NCI-H2081 treated with DMSO at 0.1 percent for 48 hours (cell line): ENCODE measurements around the gene NEO1.

Experiments used
- DNase-seq: peaks from one replicate; lab custom pipeline; 2025; lab: John Stamatoyannopoulos, UW

Gene NEO1, protein sequence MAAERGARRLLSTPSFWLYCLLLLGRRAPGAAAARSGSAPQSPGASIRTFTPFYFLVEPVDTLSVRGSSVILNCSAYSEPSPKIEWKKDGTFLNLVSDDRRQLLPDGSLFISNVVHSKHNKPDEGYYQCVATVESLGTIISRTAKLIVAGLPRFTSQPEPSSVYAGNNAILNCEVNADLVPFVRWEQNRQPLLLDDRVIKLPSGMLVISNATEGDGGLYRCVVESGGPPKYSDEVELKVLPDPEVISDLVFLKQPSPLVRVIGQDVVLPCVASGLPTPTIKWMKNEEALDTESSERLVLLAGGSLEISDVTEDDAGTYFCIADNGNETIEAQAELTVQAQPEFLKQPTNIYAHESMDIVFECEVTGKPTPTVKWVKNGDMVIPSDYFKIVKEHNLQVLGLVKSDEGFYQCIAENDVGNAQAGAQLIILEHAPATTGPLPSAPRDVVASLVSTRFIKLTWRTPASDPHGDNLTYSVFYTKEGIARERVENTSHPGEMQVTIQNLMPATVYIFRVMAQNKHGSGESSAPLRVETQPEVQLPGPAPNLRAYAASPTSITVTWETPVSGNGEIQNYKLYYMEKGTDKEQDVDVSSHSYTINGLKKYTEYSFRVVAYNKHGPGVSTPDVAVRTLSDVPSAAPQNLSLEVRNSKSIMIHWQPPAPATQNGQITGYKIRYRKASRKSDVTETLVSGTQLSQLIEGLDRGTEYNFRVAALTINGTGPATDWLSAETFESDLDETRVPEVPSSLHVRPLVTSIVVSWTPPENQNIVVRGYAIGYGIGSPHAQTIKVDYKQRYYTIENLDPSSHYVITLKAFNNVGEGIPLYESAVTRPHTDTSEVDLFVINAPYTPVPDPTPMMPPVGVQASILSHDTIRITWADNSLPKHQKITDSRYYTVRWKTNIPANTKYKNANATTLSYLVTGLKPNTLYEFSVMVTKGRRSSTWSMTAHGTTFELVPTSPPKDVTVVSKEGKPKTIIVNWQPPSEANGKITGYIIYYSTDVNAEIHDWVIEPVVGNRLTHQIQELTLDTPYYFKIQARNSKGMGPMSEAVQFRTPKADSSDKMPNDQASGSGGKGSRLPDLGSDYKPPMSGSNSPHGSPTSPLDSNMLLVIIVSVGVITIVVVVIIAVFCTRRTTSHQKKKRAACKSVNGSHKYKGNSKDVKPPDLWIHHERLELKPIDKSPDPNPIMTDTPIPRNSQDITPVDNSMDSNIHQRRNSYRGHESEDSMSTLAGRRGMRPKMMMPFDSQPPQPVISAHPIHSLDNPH (N-terminal part only)

DNA sequence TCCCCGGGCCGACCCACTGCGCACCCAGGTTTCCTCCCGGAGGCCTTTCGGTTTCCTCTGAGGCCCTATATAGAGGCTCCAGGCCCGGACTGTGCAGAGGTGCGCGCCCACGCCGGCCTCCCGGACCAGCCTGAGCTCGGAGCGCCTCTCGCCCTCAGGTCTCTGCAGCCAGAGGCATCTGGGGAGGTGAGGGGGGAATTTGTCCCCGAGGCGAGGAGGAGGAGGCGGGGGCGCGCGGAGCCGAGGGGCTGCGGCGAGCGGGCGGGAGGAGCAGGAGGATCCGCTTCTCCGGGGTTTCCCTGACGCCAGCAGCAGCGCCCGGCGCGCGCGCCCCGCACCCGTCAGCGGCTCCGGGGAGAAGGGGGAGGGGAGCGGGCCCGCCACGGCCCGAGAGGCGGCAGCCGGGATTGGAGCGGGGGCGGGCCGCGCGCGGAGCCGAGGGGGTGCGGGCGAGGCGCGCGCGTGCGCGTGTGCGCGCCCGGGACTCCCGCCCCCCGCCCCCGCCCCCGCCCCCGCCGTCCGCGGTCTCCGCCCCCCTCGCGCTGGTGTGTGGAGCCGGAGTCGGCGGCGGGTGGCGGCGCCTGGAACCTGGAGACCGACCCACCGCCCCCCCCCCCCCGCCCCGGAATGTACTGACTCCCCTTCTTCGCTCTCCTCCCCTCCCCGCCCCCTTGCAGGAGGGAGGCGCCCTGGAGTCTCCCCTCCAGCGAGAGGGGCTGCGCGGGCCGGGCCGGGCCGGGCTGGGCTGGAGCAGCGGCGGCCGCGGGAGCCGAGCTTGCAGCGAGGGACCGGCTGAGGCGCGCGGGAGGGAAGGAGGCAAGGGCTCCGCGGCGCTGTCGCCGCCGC lies at the start of gene NEO1:
Gene NEO1 (plus strand): TSS at position 657 of the 846 bp plus-strand sequence. CDS start 213 bp downstream, outside the sequence.
- DNase-seq: peak; percentile 23

DNA sequence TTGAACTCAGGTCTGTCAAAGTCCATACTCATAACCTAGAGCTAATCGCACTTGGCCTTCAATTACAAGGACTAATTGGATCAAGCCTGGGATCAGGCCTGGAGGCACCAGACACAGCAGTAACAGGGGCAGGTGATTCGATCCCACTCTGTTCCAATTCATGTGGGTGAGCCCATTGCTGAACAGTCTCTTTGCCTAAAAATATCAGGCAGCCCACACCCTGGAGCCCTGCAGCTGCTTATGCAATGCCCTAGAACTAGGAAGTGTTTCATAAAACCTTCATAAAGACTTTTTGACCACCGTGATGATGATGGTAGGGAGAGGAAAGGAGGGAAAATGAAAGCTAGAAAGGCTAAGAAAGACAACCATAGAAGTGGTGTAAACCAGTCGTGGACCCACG lies 47.8 kb upstream of the NEO1 start:
- DNase-seq: no peak

- DNase-seq: no peak
These were observed 47.2 kb upstream of the NEO1 start for GRCh38 chr15:73005032-73005431.

- no peak for DNase-seq
These were observed 46.8 kb upstream of the NEO1 start for GRCh38 chr15:73005446-73005845.

DNA sequence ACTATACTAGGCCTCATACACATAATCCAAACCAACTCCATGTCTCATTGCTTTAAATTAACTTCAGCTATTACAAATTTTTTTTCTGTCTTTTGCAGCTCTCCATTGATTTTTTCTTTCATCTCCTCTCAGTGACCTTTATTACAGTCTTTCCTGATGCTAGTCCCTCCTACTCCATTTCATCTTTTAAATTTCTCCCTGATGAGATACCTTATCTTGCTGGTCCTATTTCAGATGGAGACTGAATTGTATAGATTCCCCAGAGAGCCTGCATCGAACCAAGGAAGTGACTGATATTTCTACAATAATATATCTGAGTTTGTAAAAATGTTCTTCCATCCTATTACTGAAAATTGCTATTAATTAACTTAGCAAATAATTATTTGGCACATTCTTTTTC lies 45.7 kb upstream of the NEO1 start:
- DNase-seq: no peak

DNA sequence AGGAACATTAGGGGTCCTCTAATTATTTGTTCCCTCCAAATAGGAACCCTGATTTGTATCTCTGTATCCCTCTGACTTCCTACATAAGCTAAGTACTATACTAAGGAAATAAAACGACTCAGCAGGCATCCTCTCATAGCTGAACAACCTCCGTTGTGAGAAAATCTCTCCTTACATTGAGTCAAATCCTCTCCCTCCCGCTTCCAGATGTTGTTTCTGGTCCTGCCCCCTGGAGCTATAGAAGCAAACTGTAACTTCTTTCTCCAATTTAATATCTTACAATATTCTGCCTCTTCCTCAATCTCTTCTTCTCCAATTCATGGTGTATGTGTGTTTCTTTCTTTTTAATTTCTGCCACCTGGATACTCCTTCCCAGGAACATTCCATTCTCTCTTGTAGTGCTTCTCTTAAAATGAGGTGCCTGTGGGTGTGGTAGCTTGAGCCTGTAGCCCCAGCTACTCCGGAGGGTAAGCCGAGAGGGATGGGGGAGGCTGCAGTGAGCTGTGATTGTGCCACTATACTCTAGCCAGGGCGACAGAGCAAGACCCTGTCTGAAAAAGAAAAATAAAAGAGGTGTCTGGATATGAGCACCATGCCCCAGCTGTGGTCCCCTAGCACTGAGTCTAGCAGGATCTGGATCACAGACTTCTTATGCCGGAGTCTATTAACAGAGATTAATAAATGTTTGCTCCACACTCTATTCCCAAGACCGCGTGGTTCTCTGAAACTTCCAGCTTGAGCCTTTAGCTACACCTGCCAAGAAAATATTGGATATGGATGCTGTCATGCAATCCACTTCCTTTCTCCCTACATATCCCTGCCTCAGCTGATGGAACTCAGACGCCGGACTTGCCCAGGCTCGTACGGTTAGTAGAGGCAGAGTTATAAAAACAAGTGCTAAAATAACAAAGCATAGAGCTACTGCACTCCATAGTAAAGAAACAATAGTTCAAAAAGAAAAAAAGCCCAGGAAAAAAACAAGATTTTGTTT lies 42.9 kb upstream of the NEO1 start:
- no peak for DNase-seq

DNA sequence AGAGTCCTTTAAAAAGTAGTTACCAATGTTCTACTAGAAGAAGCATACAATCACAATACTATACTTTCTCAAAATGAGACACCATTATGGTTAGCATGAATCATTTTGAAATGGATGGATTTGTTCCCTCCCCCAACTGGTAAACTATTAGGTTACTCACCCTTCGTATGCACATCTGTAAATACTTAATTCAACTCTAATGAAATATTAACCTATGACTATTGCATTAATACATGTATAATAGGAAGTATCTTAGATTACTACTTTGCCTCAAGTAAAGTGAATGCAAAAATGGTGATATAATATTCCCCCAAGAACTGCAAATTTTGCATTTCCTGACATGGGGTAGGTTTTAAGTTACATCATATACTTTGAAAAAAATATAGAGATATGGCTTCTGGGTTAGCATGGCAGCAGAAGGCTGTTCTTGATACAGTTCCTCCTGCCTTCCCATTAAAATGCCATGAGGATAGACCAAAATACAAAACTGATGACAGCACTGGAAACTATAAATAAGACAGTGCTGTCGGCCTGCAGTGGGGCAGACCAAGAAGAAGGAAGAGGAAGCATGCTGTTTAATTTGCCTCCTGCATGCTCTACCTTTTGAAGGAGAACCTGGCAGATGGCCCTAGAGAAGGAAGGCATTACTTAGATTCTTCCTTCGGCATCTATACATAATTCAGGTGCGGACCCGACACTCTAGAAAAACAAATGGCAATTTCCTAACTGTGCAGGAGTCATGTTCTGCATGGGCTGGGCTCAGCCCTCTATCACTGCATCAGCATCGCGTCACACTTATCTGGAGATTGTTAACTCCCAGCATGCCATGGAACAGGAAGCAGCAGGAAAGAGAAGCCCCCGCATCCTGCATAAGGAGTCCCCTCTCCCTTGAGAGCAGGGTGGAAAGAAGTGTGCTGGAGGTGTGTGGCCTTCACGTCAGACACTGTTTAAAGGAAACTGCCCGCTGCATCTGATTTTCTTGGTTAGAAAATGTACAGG lies 41.8 kb upstream of the NEO1 start:
- DNase-seq: no peak

DNA sequence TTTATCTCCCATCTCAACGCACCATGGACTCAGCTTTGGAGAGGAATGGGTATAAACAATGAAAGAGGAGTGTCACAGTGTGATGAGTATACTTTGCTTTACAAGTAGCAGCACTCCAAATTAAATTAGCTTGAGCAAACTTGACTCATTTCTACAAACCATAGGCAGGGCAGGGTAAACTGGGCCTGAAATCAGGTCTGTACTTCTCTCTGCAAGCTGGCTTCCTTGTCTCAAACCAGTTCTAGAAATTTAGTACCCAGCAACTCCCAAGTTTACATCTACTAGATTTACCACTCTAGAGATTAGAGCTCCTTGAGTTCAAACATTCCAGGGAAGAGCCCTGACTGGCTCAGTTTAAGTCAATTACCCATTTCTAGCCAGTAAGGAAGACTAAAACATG lies 37.4 kb upstream of the NEO1 start:
- no peak for DNase-seq

- no peak for DNase-seq
These were observed 36.8 kb upstream of the NEO1 start for GRCh38 chr15:73015493-73015892.

- no peak for DNase-seq
These were observed 34.3 kb upstream of the NEO1 start for GRCh38 chr15:73017987-73018386.

DNA sequence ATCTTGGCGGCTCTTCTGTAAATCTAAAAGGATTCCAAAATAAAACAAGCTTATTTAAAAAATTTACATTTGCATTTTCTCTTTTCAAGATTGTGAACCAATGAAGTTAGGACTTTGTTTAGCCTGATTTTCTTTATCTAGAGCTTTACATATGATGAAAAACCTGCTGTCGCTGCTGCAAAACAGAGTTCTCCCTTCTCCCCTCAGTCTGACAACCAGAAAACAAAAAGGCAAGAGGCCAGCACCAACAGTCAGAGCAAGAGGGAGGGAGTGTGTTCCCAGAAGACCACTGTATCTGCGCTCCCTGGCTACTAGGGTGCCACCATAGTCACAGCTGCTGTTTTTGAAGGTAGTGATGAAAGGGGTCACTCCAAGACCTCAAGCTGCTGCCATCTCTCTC lies 33.1 kb upstream of the NEO1 start:
- DNase-seq: no peak

GRCh38 chr15:73019601-73020146 lies 32.6 kb upstream of the NEO1 start:
- DNase-seq: no peak

DNA sequence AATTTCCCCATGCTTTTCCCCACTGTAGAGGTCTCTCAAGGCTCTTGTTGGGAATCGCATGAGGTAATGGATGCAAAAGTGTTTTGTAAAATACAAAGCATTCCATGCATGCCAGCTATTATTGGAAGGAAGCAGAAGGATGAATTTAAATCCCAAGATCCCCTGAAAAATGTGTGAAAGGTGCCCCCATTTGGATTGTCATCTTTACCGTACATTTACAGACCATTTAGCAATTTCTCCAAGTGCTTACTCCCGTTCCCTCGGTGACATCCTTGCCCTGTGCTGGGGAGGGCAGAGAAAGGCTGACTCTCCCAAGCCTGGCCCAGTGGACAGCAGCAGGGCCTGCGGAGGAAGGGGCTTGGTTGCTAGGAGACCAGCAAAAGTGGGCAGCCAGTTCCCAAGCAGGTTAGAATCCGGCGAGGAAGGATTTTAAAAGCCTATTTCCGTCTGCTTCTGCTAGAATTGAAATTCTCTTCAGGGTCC lies 31.1 kb upstream of the NEO1 start:
- no peak for DNase-seq

DNA sequence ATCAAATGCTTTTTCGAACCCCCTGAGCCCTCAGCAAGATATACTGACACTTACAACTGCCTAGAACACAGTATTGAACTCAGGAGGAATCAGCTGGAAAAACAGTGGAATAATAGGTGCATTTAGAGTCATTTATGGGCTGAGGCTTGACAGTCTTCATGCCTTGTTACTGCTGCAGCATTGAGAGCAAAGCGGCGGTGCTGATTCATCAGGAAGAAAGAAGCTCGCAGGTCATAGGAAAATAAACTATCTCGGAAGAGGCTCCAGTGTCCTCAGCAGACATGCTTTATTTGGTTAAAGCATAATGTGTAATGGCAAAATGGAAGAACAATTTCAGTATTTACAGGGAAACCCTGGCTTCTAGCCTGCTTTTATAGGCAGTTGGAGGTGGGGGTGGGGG lies 30.1 kb upstream of the NEO1 start:
- no peak for DNase-seq

DNA sequence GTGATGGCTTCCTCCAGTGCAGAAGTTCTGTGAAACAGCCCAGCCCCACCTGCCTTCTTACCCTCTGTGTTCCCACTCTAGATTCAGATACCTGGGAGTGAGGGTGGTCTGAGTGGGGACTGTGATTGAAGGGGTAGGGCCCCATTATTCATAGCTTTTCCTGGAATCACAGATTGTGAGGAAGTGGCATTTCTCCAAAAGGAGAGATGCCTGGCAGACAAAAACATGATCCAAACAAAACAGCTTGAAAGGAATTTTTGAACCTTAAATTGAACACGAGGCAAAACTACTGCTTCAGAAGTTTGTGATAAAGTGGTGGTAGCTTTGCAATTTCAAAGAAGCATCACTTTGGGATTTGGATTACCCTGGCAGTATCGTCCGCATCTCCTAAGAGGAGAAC lies 29.2 kb upstream of the NEO1 start:
- no peak for DNase-seq

GRCh38 chr15:73024168-73024567 lies 28.1 kb upstream of the NEO1 start:
- DNase-seq: no peak

- DNase-seq: no peak
These were observed 25.7 kb upstream of the NEO1 start for GRCh38 chr15:73026511-73027054.

- DNase-seq: no peak
These were observed 24.2 kb upstream of the NEO1 start for GRCh38 chr15:73028031-73028430.
